Ramos (cell line): Measurements from ENCODE around the gene ARID1B.

ENCODE experiments used
- in situ Hi-C: fragments of 300-500 bp; cut with MboI; formaldehyde crosslinking; loops from one replicate; pipeline ENCODE4 v1.14.3; 2022; ENCODE audit warnings: low sequenced_read_pairs; ENCODE audit not compliant: unreplicated experiment

The ARID1B gene

DNA sequence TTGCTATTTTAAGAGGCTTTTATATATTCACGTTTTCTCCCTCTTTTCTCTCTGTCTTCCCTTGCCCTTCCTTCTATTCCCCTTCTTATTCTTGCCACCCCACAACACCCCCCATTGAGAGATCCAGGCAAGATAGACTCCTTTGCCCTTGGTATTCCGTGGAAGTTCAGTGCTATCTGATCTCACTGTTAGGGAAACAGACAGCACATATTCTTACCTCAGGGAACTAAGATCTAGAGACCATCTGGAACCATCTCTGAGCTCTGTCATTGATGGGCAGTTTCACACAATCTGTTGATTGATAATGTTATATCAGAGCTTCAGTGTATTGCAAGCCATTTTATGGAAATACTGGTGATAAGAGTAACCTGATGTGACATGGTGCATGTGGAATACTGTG, 228.8 kb downstream of the ARID1B start:
- in situ Hi-C loops, result no loop called here

DNA sequence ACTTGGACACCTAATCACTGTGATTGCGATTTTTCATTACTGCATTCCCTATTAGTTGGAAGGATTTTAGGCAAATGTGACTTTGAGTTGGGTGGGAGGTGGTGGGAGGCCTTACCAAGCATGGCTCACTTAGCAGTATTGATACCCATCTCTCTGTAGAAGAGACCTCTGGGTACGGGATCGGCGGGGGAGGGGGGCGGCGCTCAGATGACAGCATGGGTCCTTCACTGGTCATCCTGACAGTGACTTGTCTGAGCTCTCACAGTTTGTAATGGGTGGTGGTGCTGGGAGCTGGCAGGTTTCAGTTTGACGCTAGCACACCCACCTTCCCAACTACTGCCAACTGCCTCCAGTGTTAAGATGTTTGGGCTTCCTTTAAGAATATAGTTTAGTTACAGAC, 231.4 kb downstream of the ARID1B start:
- in situ Hi-C loops, result no loop called here

- in situ Hi-C loops, result no loop called here
These were observed 235.2 kb downstream of the ARID1B start for GRCh38 chr6:157012355-157012754.

- in situ Hi-C loops, result no loop called here
These were observed 236.6 kb downstream of the ARID1B start for GRCh38 chr6:157013649-157014304.

DNA sequence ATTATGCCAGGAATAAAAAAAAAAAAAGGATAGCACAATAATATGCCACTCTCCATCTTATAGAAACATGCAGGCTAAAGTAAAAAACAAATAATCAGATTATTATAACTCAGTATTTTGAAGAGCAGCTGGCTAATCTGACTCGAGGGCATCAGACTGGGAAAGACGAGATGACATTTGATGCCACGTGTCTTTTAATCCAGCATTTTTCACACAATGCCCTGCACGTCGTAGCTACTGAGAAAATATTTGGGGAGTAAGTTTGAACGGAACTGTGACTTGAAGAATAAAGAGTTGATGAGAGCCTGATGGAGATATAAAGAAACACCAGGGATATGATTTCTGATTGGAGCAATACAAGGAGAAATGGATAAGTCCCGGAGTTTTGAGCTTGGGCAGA, 237.7 kb downstream of the ARID1B start:
- in situ Hi-C loops, result no loop called here

DNA sequence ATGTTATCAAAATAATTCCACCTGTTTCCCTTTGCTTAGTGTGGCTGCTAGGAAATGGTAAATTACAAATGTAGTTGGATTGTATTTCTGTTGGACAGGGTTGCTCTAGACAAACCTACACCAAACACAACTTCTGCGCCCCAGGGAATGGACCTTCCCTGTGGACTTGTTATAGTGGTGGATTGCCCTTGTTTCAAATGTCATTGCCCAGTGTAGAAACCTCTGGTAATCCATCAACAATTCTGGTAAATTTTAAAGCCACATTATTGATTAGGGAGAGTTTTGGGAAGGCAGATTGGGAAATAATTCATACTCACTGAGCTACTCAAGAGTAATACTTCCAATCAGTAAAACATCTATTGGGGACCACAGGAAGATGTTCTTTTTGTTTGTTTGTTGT, 239.8 kb downstream of the ARID1B start:
- in situ Hi-C loops, result no loop called here

DNA sequence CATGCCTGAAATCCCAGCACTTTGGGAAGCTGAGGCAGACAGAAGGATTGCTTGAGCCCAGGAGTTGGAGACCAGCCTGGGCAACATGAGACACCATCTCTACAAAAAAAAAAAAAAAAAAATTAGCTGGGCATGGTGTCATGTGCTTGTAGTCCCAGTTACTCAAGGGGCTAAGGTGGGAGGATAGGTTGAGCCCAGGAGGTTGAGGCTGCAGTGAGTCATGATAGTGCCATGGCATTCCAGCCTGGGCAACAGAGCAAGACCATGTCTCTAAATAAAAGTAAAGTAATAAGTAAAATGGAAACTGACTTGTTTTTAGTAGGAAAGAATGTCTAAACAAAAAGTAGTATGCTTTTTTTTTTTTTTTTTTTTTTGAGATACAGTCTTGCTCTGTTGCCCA, 240.7 kb downstream of the ARID1B start:
- in situ Hi-C loops, result no loop called here

DNA sequence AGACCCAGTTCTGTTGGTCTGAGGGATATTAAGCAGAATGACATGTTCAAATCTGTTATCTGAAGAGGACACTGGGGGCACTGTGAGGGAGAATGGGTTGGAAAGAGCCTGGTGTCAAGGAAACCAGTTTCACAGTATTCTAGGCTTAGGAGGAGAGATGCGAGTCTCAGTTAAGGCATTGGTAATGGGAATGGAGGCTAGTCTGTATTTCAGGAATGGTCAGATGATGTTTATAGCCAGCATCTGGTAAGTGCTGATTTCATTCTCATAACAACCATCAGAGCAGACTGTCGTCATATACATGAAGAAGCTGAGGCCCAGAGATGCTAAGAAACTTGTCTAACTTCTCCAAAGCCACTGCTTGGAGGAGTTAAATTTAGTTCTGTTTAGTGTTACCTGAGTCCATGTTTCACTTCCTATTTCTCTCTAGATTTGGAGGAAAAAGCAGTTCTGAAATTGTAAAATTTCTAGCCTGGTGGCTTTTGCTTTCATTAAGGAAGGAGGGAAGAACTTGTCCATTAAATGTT, 242.0 kb downstream of the ARID1B start:
- in situ Hi-C loops, result no loop called here

GRCh38 chr6:157019733-157020132, 242.6 kb downstream of the ARID1B start:
- in situ Hi-C loops, result no loop called here

DNA sequence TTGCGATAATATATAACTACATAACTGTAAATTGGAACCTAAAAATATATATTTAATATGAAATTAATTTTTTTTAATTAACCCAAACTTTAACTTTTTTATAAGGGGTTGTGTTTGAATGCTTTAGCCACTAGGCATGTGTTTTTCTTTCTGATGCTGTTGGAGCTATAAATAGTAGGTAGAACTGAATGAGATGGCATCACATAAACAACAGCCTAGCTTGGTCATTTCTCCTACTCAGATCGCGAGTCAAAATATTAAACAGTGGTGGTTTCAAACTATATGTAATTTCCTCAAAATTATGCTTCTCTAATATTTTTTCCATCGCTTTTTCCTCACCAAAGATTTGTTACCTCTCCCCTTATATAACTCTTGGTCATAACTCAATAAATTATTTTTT, 243.2 kb downstream of the ARID1B start:
- in situ Hi-C loops, result no loop called here

GRCh38 chr6:157020881-157021343, 243.7 kb downstream of the ARID1B start:
- in situ Hi-C loops, result no loop called here

DNA sequence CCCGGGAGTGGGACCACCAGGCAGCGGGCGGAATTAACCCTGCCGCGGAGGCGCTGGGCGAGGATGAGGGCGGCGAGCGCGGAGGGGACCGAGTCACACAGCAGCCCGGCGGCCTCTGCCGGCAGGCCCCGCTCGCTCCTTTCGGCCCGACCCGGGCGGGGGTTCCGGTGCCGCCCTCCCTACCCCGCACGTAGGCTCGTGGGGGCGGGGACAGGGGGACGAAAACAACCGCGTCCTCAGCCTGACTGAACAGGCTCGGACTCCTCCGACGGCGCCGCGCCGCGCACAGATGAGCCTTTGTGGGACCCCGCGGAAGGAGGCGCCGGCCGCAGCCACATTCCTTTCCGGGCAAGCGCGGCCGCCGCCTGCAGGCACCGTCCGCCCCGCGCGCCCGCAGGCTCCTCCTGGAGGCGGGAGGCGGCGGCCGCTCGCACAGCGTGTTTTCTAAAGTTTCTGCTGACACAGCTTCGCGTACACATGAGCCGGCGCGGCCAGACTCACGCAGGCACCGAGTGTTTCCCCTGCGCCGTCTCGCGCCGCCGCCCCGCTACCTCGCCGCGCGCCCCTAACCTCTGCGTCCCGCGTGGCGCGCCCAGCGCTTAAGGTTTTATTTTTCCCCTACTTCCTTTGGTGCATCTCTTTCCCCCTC, 244.3 kb downstream of the ARID1B start:
- in situ Hi-C loops, result no loop called here

DNA sequence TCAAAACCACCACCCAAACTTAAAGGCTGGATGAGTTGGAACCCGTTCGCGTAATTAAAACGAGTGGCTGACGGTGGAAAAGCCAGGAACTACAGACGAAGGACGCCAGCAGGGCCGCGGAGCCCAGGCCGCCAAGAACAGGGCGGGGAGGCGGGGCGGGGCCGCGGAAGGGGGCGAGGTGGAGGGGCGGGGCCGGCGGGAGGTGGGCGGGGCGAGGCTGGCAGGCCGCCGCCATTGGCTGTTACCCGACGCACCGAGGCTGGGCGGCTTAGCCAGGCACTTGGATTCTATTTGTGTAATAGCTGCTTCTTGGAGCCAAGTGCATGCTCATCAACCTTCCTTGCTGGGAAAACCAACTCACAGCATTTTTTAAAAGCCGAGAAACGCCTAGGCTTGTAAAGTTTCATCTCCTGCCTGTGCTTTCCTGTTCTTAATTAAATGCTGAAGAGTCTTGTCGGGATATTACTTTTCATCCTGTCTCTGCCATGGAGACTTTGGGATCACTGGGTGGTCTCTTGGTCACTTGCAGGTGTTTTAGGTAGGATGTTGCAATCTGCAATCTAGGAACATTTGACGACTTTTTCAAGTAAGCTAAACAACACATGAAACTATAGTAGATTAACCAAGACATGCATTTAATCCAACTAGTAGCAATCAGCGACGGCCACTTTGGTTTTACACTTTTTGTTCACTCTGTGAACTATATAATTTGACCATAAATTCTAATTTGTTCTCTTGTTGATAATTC, 245.0 kb downstream of the ARID1B start:
- in situ Hi-C loops, result no loop called here

GRCh38 chr6:157023958-157024357, 246.8 kb downstream of the ARID1B start:
- in situ Hi-C loops, result no loop called here

DNA sequence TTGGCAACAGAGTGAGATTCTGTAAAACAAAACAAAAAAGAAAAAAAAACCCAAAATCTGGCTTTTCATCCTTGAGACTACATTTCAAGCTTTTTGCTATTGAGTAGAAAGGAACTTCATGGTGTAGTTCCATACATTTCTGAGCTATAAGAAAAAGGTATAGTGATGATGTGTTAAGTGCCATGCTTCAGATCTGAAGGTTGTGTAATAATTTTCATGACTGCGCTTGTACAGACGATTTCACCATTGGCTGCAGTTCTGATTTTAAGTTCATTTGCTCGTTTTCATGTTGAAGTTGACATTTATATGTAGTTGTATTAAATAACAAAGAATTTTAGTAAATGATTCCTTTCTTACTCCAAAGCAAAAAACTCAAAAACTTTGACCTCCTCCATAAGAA, 247.6 kb downstream of the ARID1B start:
- in situ Hi-C loops, result no loop called here

DNA sequence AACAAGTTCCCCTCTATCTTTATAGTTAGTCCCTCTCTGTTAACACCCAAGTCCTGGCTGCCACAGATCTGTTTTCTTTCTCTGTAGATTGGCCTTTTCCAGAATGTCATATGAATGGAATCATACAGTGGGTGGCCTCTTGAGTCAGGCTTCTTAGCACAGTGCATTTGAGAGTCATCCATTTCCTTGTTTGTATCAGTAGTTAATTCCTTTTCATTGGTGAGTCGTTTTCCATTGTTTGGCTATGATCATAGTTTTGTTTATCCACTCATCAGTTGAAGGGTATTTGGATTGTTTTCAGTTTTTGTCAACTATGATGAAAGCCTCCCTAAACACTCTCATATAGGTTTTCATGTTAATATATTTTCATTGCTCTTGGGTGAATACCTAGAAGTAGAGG, 248.3 kb downstream of the ARID1B start:
- in situ Hi-C loops, result no loop called here

- in situ Hi-C loops, result no loop called here
These were observed 253.0 kb downstream of the ARID1B start for GRCh38 chr6:157029980-157030690.

DNA sequence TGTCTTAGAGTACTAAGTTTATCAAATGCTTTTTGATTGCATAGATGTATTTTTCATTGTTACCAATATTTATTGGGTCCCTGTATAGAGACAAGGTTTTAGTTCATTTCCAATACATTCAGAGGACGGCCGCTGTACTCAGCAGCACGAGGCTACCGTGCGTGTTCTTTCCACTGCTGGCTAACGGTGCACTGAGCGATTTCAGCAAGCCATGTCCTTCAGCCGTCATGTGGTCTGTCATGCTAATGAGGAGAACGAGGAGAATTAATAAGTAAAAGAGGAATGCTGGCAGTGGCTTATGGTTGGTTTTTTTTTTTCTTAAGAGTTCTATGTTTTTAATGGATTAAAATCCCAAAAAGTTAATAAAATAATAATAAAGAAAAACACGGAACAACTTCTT, 253.6 kb downstream of the ARID1B start:
- in situ Hi-C loops, result no loop called here

DNA sequence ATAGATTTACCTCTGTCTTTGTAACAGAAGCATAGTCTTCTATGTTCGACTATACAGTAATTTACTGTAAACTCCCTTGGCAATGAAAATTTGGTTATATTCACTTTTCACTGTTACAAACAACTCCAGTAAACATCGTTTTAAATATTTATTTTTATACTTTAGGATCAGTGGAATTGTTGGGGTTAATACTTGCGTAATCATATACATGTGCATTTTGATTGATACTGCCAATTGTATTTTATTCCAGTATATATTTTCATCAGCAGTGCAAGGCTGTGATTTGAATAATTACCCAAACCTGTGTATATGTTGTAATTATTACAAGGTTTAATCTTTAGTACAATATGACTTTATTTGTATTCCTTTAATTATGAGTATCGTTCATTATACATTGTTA, 255.7 kb downstream of the ARID1B start:
- in situ Hi-C loops, result no loop called here

DNA sequence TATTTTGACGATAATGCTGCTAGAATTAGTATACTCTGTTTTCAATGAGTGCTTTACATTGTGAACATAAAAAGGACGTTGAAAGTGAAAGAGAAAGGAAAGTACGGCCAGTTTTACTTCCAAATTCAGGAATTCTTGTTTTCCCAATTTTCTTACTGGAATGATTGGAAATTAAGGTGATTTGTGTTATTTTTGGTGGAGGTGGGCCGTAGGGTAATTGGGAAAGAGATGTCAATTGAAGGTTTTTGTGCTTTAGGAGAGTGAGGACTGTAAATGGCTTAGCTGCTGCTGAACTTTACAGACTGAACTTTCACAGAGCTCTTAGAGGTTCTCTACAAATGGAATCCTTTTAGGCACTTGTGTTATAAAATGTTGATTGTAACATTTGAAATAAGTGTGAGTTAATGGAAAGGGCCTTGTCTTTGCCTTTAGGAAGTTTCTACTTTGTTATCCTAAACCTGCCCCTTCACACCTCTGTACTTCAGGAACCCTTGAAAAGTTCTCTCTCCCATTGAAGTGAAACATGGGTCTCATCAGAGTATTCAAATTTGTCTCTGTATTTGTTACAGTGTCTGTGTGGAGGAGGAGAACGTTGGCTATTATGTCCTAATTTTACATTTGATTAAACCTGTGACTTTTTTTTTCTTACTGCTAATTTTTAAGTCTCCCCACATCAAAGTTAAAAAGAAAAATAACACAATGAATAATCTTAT, 256.4 kb downstream of the ARID1B start:
- in situ Hi-C loops, result no loop called here
